HepG2 (cell line): Measurements from ENCODE around the gene ASTN1. TPM values are rescaled to one million over a fixed set of nuclear protein-coding genes. Genes with fewer than 3 reads are reported as not detected.

Source experiments
- ATAC-seq: fragments of 200-7000 bp; cut with Tn5 transposase; 3 replicates; pipeline ENCODE4 v1.9.1; 2020; ENCODE audit warnings: mild to moderate bottlenecking, moderate library complexity
- BruUV-seq: library from RNA; stranded (reverse); fragments of 400-500 nt; replicated peaks from 2 replicates; lab custom pipeline; 2021; lab: Mats Ljungman, UMichigan
- CTCF ChIA-PET: fragments of 300-600 bp; formaldehyde crosslinking; extraction: SDS; loops from one replicate; lab custom pipeline; 2021; ENCODE audit warnings: low total read pairs, inconsistent platforms, low intra/inter-chr PET ratio; lab: Yijun Ruan, JAX
- POLR2A ChIA-PET: fragments of 350-600 bp; sonication (Branson Sonifier 250); formaldehyde crosslinking; loops from one replicate; lab custom pipeline; 2020; ENCODE audit warnings: antibody characterized with exemption, inconsistent platforms; lab: Yijun Ruan, JAX
- DNase-seq: peaks from one replicate; pipeline ENCODE4 v3.0.0-alpha.2; 2015; ENCODE audit warnings: low spot score
- FAIRE-seq: peaks from 3 replicates; lab custom pipeline; 2011; peaks lifted over from hg19 to GRCh38; lab: Jason Lieb, UNC
- H2AFZ ChIP-seq: one replicate; pipeline ENCODE4 v1.6.1; 2011; ENCODE audit warnings: low read length, inconsistent platforms
- H3K27ac ChIP-seq: fragments of 300-600 bp; 3 replicates; pipeline ENCODE4 v1.8.0; 2011; ENCODE audit warnings: mixed run types, mild to moderate bottlenecking, mixed read lengths, low read length, inconsistent platforms; ENCODE audit not compliant: insufficient read depth; ENCODE audit errors: extremely low read length
- H3K27me3 ChIP-seq, 2 experiments: fragments of 200-600 bp in 1 of 2; 2 replicates in 1 of 2; 3 replicates in 1 of 2; pipeline versions ENCODE4 v1.6.0 to v1.8.0; 2011; ENCODE audit warnings: low read length in 2 of 2, mild to moderate bottlenecking in 2 of 2, moderate library complexity in 2 of 2, inconsistent platforms in 1 of 2; ENCODE audit not compliant: insufficient read depth in 2 of 2, control insufficient read depth in 1 of 2
- H3K36me3 ChIP-seq, 2 experiments: fragments of 200-600 bp in 1 of 2; replicated peaks in 1 of 2; 2 replicates in 1 of 2; 3 replicates in 1 of 2; pipeline versions ENCODE4 v1.5.1 to v1.8.0; 2011; ENCODE audit warnings: low read length in 2 of 2, inconsistent platforms in 1 of 2; ENCODE audit not compliant: insufficient read depth in 2 of 2, control insufficient read depth in 1 of 2
- H3K4me1 ChIP-seq: 2 replicates; pipeline ENCODE4 v1.5.1; 2012; ENCODE audit warnings: low read length, inconsistent platforms; ENCODE audit not compliant: insufficient read depth
- H3K4me2 ChIP-seq: 2 replicates; pipeline ENCODE4 v1.6.0; 2011; ENCODE audit warnings: low read depth, low read length, inconsistent platforms
- H3K4me3 ChIP-seq, 3 experiments: fragments of 200-600 bp in 1 of 3; sonication (generic), shearing (Covaris generic) in 1 of 3; replicated peaks in 1 of 3; 2 replicates each; pipeline ENCODE4 v1.5.1; 2011 to 2016; ENCODE audit warnings: low read length in 3 of 3, inconsistent platforms in 2 of 3, low read depth in 2 of 3, mild to moderate bottlenecking in 2 of 3, control low read depth in 1 of 3, mixed read lengths in 1 of 3; ENCODE audit not compliant: insufficient read depth in 1 of 3
- H3K79me2 ChIP-seq: one replicate; pipeline ENCODE4 v1.6.1; 2011; ENCODE audit warnings: low read length, inconsistent platforms; ENCODE audit not compliant: insufficient read depth
- H3K9ac ChIP-seq: 2 replicates; pipeline ENCODE4 v1.6.0; 2011; ENCODE audit warnings: mild to moderate bottlenecking, low read depth, low read length, inconsistent platforms; ENCODE audit not compliant: insufficient read depth
- H3K9me3 ChIP-seq: 2 replicates; pipeline ENCODE4 v1.5.1; 2012; ENCODE audit warnings: mild to moderate bottlenecking, low read length
- H4K20me1 ChIP-seq: 2 replicates; pipeline ENCODE4 v1.6.0; 2011; ENCODE audit warnings: inconsistent platforms, mild to moderate bottlenecking, low read length, moderate library complexity; ENCODE audit not compliant: insufficient read depth
- FLYWCH1 ChIP-seq: sonication (generic); formaldehyde crosslinking; IDR thresholded peaks from 2 replicates; pipeline ENCODE4 v1.8.1; 2023; ENCODE audit warnings: mild to moderate bottlenecking, missing genetic modification reagents
- MAFF ChIP-seq: IDR thresholded peaks from 2 replicates; pipeline ENCODE4 v1.6.1; 2011; ENCODE audit warnings: low read depth, low read length, improper control_type of control experiment
- MAFK ChIP-seq, 2 experiments: IDR thresholded peaks in 1 of 2; conservative IDR thresholded peaks in 1 of 2; 2 replicates each; pipeline ENCODE4 v1.6.1; 2011; ENCODE audit warnings: improper control_type of control experiment in 2 of 2, low read length in 2 of 2
- NCOA1 ChIP-seq: sonication (generic); formaldehyde crosslinking; IDR thresholded peaks from 2 replicates; pipeline ENCODE4 v1.9.0; 2021; ENCODE audit warnings: missing genetic modification reagents
- TRAFD1 ChIP-seq: sonication (generic); formaldehyde crosslinking; IDR thresholded peaks from 2 replicates; pipeline ENCODE4 v1.5.1; 2020; ENCODE audit warnings: missing genetic modification reagents, mild to moderate bottlenecking, borderline replicate concordance
- TSC22D2 ChIP-seq: sonication (generic); formaldehyde crosslinking; IDR thresholded peaks from 2 replicates; pipeline ENCODE4 v1.5.1; 2020; ENCODE audit warnings: missing genetic modification reagents, mild to moderate bottlenecking, borderline replicate concordance
- YY1 ChIP-seq: IDR thresholded peaks from 2 replicates; pipeline ENCODE4 v1.6.1; 2011; ENCODE audit warnings: low read length, low read depth, moderate library complexity, mild to moderate bottlenecking; ENCODE audit not compliant: insufficient read depth, insufficient replicate concordance
- ZNF331 ChIP-seq: sonication (generic); formaldehyde crosslinking; IDR thresholded peaks from 2 replicates; pipeline ENCODE4 v1.4.0; 2020; ENCODE audit warnings: missing genetic modification reagents
- ZNF672 ChIP-seq: sonication (generic); formaldehyde crosslinking; IDR thresholded peaks from 2 replicates; pipeline ENCODE4 v1.8.1; 2022; ENCODE audit warnings: missing genetic modification reagents
- ZNF761 ChIP-seq: sonication (generic); formaldehyde crosslinking; conservative IDR thresholded peaks from 2 replicates; pipeline ENCODE4 v1.4.0; 2020; ENCODE audit warnings: mild to moderate bottlenecking, missing genetic modification reagents
- ZSCAN5A ChIP-seq: sonication (generic); formaldehyde crosslinking; IDR thresholded peaks from 2 replicates; pipeline ENCODE4 v1.8.0; 2022; ENCODE audit warnings: mild to moderate bottlenecking, missing genetic modification reagents, borderline replicate concordance
- WGBS: methylation state at CpG from one replicate; pipeline ENCODE4 v1.1.6; 2017; ENCODE audit warnings: low lambda C conversion rate; 5-methylcytosine and 5-hydroxymethylcytosine counted together
- in situ Hi-C: cut with HindIII; loops from 2 replicates; pipeline ENCODE4 v1.10.0; 2017; ENCODE audit warnings: low pct_unique_long_range_greater_than_20kb; ENCODE audit not compliant: extremely low pct_ligation_motif_present
- intact Hi-C: fragments of 100-400 bp; cut with micrococcal nuclease; formaldehyde crosslinking; loops from one replicate; pipeline ENCODE4 v1.10.0; 2022; ENCODE audit not compliant: unreplicated experiment
- polyA plus RNA-seq, 8 experiments: library from polyadenylated mRNA; depleted of rRNA in 3 of 8; stranded (reverse) in 7 of 8; unstranded in 1 of 8; fragments of >200 nt; fragmentation: Illumina TruSeq in 4 of 8; extraction: Trizol in 4 of 8; gene quantifications; 2 replicates each; pipeline versions ENCODE4 v1.2.1 to v1.2.3, GENCODE V29; 2011 to 2016; ENCODE audit warnings: low read depth in 4 of 8, missing spikeins in 1 of 8, mixed read lengths in 1 of 8; ENCODE audit not compliant: insufficient read depth in 1 of 8
- total RNA-seq, 5 experiments: library from RNA; depleted of rRNA; stranded (reverse); fragments of >200 nt; fragmentation: Illumina TruSeq; extraction: Trizol; gene quantifications; 2 replicates each; pipeline ENCODE4 v1.2.3, GENCODE V29; 2016; ENCODE audit warnings: low read depth in 1 of 5

The ASTN1 gene
- total and polyA plus RNA-seq, 2 of the 13 experiments (the other 11 are each of a cell fraction or from before 2014, with no cell fraction given) = not detected

DNA sequence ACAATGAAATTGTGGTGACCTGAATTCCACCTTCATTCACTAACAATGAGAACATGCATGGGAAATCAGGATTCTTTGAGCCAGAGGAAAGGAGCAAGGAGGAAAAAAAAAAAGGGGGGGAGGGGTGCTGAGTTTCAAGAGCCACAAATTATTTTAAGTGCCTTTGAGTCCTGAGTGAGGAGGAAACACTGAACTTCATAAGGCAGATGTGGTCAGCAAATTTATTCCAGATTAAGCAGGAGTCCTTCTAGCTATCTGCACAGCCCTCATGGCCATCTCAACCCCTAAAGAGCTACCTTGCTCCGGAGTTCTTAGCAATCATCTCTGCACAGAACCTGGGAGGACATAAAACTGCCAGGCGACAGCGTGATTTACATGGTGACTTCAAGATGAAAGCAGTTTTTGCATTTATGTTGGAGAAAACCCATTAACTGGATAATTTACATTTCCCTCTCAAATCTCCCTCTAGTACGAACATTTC, 21.7 kb downstream of the ASTN1 start (continued):
- no peak for TF ChIP-seq ZNF331
- no peak for TF ChIP-seq NCOA1 (CRISPR knock-in tag)
- TF ChIP-seq TSC22D2 (CRISPR knock-in tag) = no peak
- no peak for TF ChIP-seq TRAFD1 (CRISPR knock-in tag)

- no peak for FAIRE-seq
- 3% methylated on average over 1 of the region's 1 CpG for WGBS
- no peak overlapping the region for H3K9ac ChIP-seq
Observed at GRCh38 chr1:177142010-177142409, 22.5 kb downstream of the ASTN1 start.

More at GRCh38 chr1:177142010-177142409, 22.5 kb downstream of the ASTN1 start:
- Histone ChIP-seq H3K9me3 (no peaks in the 10 kb centered on the region), H3K79me2 (no peaks in the 10 kb centered on the region), H3K4me2 (no peak overlapping the region), H2AFZ (no peak overlapping the region), H3K36me3 (no peaks in the 10 kb centered on the region), H3K4me3 (no peak overlapping the region), H3K27me3 (no peaks in the 10 kb centered on the region), H3K4me1 (no peaks in the 10 kb centered on the region), H3K27ac (no peak overlapping the region), H4K20me1 (no peaks in the 10 kb centered on the region)
- ATAC-seq = no peak
- no TSS peak for BruUV-seq
- TF ChIP-seq YY1 = no peak
- TF ChIP-seq MAFK (conservative IDR thresholded peaks at IDR 0.05 in 1 of 2, IDR thresholded peaks at IDR 0.05 in 1 of 2; ENCODE audit: low read length in 2 of 2) = peak; percentile 88 to 91
- TF ChIP-seq ZNF761 (CRISPR knock-in tag) = no peak
- no peak for TF ChIP-seq ZSCAN5A (CRISPR knock-in tag)
- peak; percentile 90 for TF ChIP-seq MAFF
- TF ChIP-seq ZNF672 (CRISPR knock-in tag) = no peak
- TF ChIP-seq FLYWCH1 (CRISPR knock-in tag) = no peak
- CTCF ChIA-PET = no interaction called here
- in situ Hi-C loops = no loop called here
- intact Hi-C loops = no loop called here
- DNase-seq = no peak
- POLR2A ChIA-PET = no interaction called here
